Measurements from ENCODE around the gene CXorf65.

DNA sequence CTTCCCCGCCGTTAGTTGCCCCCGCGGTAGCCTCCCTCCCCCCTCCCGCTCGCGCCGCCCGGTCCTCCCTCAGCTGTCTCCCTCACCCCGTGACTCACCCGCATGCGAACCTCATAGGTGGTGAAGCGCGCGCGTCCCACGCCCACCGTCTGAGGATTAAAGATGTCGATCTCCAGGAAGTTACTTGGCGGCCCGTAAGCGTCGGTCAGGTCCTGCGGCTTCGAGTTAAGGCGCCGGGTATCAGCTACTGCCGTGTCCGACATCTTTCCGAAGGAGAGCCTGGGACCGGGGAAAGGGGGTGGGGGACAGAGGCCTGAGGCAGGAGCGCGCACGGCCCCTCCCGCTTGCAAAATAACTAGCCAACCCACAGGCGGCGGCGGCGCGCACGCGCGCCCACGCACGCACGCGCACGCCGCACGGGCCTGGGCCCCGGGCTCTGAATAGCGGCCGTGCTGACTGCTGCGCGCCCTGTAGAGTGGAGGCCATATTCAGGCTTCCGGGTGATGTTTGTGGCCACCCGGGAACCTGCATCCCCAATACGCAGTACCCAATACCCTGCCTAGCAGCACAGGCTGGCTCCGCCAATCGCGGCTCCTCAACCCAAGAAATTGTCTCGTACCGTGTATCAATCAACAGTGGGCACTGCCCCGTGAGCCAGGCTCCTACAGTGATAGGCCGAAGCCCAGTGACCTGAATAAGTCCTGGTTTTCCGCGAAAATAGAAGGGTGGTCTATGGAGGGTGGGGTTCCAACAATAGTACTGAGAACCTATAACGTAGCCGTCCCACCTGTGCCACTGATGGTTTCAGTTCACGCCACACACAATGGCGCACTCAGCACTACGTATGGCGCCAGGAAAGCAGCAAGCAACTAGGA is 38.3 kb downstream of the CXorf65 start, which contains the start of gene SNX12:
- peak in 2 of 3 experiments; percentile 65 to 90 for TF ChIP-seq CTCF (IDR thresholded peaks at IDR 0.05)
- no peak for TF ChIP-seq POLR2A (IDR thresholded peaks at IDR 0.05)
